Measurements from ENCODE around the gene ADIPOR2. TPM values are rescaled to one million over a fixed set of nuclear protein-coding genes. Genes with fewer than 3 reads are reported as not detected.
A peak's percentile ranks its signal among the peaks of the same experiment; 100 is the strongest.

Gene ADIPOR2
- total and polyA plus RNA-seq, 2 of the 4 experiments (the other 2 are of a cell fraction), result 20.0 to 24.9 TPM

DNA sequence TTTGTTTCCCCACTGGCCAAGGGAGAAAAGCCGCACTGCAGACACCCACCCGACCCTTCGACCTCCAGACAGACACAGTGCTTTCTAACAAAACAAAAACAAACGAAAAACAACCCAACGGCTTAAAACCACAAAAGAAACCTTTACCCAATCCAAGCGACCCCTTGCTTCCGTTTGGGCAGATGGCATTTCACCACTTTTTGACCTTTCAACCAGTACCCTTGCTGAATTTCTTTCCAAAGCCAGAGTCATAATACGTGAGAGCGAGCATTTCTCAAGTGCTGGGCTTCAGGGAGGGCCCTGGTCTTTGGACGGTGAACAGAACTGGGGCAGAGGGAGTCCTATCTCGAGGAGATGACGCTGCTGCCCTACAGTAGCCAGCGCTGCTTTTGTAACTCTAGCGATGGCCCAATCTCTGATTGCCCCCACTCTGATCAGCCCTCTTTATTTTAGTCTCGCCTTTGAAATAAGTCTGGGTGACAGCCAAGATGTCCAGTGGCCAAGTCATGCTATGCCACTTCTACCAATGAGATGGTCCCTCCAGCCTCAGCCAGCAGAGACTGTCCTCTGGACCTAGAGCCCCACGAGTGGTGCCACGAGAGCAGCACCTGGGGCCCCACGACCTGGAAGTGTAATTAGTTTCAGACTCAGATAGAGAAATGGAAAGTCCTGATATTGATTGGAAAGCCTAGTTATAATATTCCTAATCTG is 21.9 kb upstream of the ADIPOR2 start:
- CTCF ChIA-PET, result no interaction called here
- Histone ChIP-seq H3K4me3 (ENCODE audit: insufficient read depth, low read depth, low read length) (no peak overlapping the region), H2BK15ac (ENCODE audit: low read depth, low read length) (no peak overlapping the region), H3K4me2 (ENCODE audit: low read depth, low read length) (no peak overlapping the region), H3K36me3 (ENCODE audit: control insufficient read depth, insufficient read depth, low read length) (no peaks in the 10 kb centered on the region), H4K5ac (ENCODE audit: low read depth, low read length) (no peak overlapping the region), H2AK9ac (replicated peaks; ENCODE audit: low read depth, low read length, poor library complexity) (peak overlapping the region; percentile 74), H4K20me1 (ENCODE audit: insufficient read depth, low read length) (no peaks in the 10 kb centered on the region), H2AFZ (replicated peaks; ENCODE audit: low read length, poor library complexity) (no peak overlapping the region), H3K18ac (ENCODE audit: low read depth, low read length) (no peak overlapping the region), H3K9me3 (ENCODE audit: control insufficient read depth, insufficient read depth, low read length) (no peaks in the 10 kb centered on the region), H3K79me1 (ENCODE audit: low read depth in 1 of 2, low read length in 2 of 2) (no peaks in the 10 kb centered on the region), H2BK20ac (ENCODE audit: low read depth, low read length) (no peak overlapping the region), H3K56ac (ENCODE audit: extremely low read depth, insufficient read depth, low read length) (no peak overlapping the region), H2BK5ac (ENCODE audit: low read depth, low read length, poor library complexity, severe bottlenecking) (no peak overlapping the region), H3K27me3 (ENCODE audit: control insufficient read depth, insufficient read depth, low read length) (no peaks in the 10 kb centered on the region), H2AK5ac (ENCODE audit: low read depth, low read length) (no peak overlapping the region), H4K8ac (ENCODE audit: low read depth in 2 of 2, low read length in 2 of 2) (no peak overlapping the region), H3K4ac (ENCODE audit: low read depth, low read length) (no peak overlapping the region), H3K14ac (replicated peaks; ENCODE audit: low read depth, low read length) (no peak overlapping the region), H2BK120ac (ENCODE audit: low read depth, low read length) (no peak overlapping the region), H3K23ac (ENCODE audit: low read depth, low read length) (no peak overlapping the region), H3K9ac (ENCODE audit: low read depth, low read length) (no peak overlapping the region), H3K4me1 (ENCODE audit: control insufficient read depth, insufficient read depth, low read length) (peaks cover 2% of the 10 kb centered on the region; the same call in 1 of the 2 replicates), H4K91ac (ENCODE audit: insufficient read depth, low read depth, low read length) (no peak overlapping the region), H3K9me1 (ENCODE audit: insufficient read depth, low read length) (no peaks in the 10 kb centered on the region; the same call in 1 of the 2 replicates), H3K27ac (ENCODE audit: insufficient read depth, low read length) (no peak overlapping the region)
- WGBS, 2 experiments (ENCODE audit: extremely low coverage in 2 of 2, insufficient read length in 1 of 2), result 71% methylated on average over 8 of the region's 18 CpGs; no CpG with 5 or more reads in 1 of the 2 experiments
- dilution Hi-C loops (cut with HindIII; ENCODE audit: low sequenced_read_pairs, unreplicated experiment), result no loop called here
- POLR2A ChIA-PET (ENCODE audit: unreplicated experiment), result no interaction called here
- in situ Hi-C loops (cut with MboI; ENCODE audit: low sequenced_read_pairs), result loop anchor here (25.0 kb wide), 1 partner anchor 618 kb away; no protein-coding TSS in a partner anchor
- intact Hi-C loops (cut with micrococcal nuclease), result no loop called here
- no peak for TF ChIP-seq RCOR1 (IDR thresholded peaks at IDR 0.05; ENCODE audit: insufficient replicate concordance, low read length)
- TF ChIP-seq SMC3 (IDR thresholded peaks at IDR 0.05; ENCODE audit: low read depth, low read length), result no peak
- TF ChIP-seq CHD1 (IDR thresholded peaks at IDR 0.05; ENCODE audit: low read depth, low read length), result no peak
- TF ChIP-seq RFX5 (IDR thresholded peaks at IDR 0.05; ENCODE audit: low read depth, low read length), result no peak
- TF ChIP-seq MAFK (IDR thresholded peaks at IDR 0.05; ENCODE audit: low read depth, low read length), result no peak
- TF ChIP-seq, protein P1, sequence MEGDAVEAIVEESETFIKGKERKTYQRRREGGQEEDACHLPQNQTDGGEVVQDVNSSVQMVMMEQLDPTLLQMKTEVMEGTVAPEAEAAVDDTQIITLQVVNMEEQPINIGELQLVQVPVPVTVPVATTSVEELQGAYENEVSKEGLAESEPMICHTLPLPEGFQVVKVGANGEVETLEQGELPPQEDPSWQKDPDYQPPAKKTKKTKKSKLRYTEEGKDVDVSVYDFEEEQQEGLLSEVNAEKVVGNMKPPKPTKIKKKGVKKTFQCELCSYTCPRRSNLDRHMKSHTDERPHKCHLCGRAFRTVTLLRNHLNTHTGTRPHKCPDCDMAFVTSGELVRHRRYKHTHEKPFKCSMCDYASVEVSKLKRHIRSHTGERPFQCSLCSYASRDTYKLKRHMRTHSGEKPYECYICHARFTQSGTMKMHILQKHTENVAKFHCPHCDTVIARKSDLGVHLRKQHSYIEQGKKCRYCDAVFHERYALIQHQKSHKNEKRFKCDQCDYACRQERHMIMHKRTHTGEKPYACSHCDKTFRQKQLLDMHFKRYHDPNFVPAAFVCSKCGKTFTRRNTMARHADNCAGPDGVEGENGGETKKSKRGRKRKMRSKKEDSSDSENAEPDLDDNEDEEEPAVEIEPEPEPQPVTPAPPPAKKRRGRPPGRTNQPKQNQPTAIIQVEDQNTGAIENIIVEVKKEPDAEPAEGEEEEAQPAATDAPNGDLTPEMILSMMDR (conservative IDR thresholded peaks at IDR 0.05; ENCODE audit: low read depth, low read length), result no peak
- no peak for TF ChIP-seq MXI1 (IDR thresholded peaks at IDR 0.05; ENCODE audit: borderline replicate concordance, low read depth, low read length)
- no peak for TF ChIP-seq FOS (IDR thresholded peaks at IDR 0.05; ENCODE audit: low read depth, low read length)
- no peak for TF ChIP-seq MAZ (IDR thresholded peaks at IDR 0.05; ENCODE audit: borderline replicate concordance, low read depth, low read length)
- TF ChIP-seq, protein P2, sequence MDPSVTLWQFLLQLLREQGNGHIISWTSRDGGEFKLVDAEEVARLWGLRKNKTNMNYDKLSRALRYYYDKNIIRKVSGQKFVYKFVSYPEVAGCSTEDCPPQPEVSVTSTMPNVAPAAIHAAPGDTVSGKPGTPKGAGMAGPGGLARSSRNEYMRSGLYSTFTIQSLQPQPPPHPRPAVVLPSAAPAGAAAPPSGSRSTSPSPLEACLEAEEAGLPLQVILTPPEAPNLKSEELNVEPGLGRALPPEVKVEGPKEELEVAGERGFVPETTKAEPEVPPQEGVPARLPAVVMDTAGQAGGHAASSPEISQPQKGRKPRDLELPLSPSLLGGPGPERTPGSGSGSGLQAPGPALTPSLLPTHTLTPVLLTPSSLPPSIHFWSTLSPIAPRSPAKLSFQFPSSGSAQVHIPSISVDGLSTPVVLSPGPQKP (IDR thresholded peaks at IDR 0.05; ENCODE audit: borderline replicate concordance, low read depth, low read length), result no peak
- TF ChIP-seq, protein P3, sequence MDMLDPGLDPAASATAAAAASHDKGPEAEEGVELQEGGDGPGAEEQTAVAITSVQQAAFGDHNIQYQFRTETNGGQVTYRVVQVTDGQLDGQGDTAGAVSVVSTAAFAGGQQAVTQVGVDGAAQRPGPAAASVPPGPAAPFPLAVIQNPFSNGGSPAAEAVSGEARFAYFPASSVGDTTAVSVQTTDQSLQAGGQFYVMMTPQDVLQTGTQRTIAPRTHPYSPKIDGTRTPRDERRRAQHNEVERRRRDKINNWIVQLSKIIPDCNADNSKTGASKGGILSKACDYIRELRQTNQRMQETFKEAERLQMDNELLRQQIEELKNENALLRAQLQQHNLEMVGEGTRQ (IDR thresholded peaks at IDR 0.05; ENCODE audit: low read depth, low read length), result no peak
- no peak for TF ChIP-seq NFE2L2 (IDR thresholded peaks at IDR 0.05; ENCODE audit: low read depth, low read length)
- no peak for TF ChIP-seq BHLHE40 (IDR thresholded peaks at IDR 0.05; ENCODE audit: low read depth, low read length)
- TF ChIP-seq POLR2A (IDR thresholded peaks at IDR 0.05; ENCODE audit: low read depth, low read length), result no peak
- TF ChIP-seq CEBPB (IDR thresholded peaks at IDR 0.05; ENCODE audit: low read depth, low read length), result no peak
- TF ChIP-seq RAD21 (IDR thresholded peaks at IDR 0.05; ENCODE audit: low read length), result no peak
- BruUV-seq (replicated peaks), result no TSS peak
- no peak; the same call in 1 of the 2 replicates for ATAC-seq (ENCODE audit: low read depth)
- DNase-seq, result no peak
